WTC11 (cell line): ENCODE results near the gene HPCA. TPM values are rescaled to one million over a fixed set of nuclear protein-coding genes. Genes with fewer than 3 reads are reported as not detected.
A peak's percentile ranks its signal among the peaks of the same experiment; 100 is the strongest.

Experiments used
- ATAC-seq: fragments of 200-7000 bp; cut with Tn5 transposase; 2 replicates; pipeline ENCODE4 v1.10.0; 2021; ENCODE audit warnings: mild to moderate bottlenecking, moderate library complexity
- CTCF ChIA-PET: fragments of 300-600 bp; sonication (Branson Sonifier 250); formaldehyde crosslinking; loops from one replicate; lab custom pipeline; 2021; ENCODE audit warnings: antibody characterized with exemption; lab: Charles Lee
- POLR2A ChIA-PET: fragments of 350-600 bp; sonication (Branson Sonifier 250); formaldehyde crosslinking; loops from one replicate; lab custom pipeline; 2021; ENCODE audit warnings: antibody characterized with exemption; lab: Charles Lee
- DNase-seq: peaks from one replicate; pipeline ENCODE4 v3.0.0; 2021; ENCODE audit warnings: low spot score
- H3K27ac Mint-ChIP-seq: 2 replicates; pipeline ENCODE4 v1.8.0; 2021; ENCODE audit warnings: mixed read lengths
- H3K27me3 Mint-ChIP-seq: 2 replicates; pipeline ENCODE4 v1.8.0; 2021; ENCODE audit warnings: low read depth, mild to moderate bottlenecking, moderate library complexity, mixed read lengths
- H3K36me3 Mint-ChIP-seq: 2 replicates; pipeline ENCODE4 v1.8.0; 2021; ENCODE audit warnings: mixed read lengths
- H3K4me1 Mint-ChIP-seq: 2 replicates; pipeline ENCODE4 v1.8.0; 2022; ENCODE audit warnings: mixed read lengths
- H3K4me3 Mint-ChIP-seq: 2 replicates; pipeline ENCODE4 v1.8.0; 2021; ENCODE audit warnings: mild to moderate bottlenecking, moderate library complexity, mixed read lengths
- H3K9me3 Mint-ChIP-seq: 2 replicates; pipeline ENCODE4 v1.8.0; 2021; ENCODE audit warnings: mixed read lengths
- AFF4 ChIP-seq: sonication (generic); formaldehyde crosslinking; IDR thresholded peaks from 2 replicates; pipeline ENCODE4 v1.8.1; 2023; ENCODE audit warnings: mild to moderate bottlenecking, missing genetic modification reagents, borderline replicate concordance
- ATF3 ChIP-seq: sonication (generic); formaldehyde crosslinking; conservative IDR thresholded peaks from 2 replicates; pipeline ENCODE4 v1.8.1; 2022; ENCODE audit warnings: mild to moderate bottlenecking, missing genetic modification reagents
- E2F5 ChIP-seq: sonication (generic); formaldehyde crosslinking; IDR thresholded peaks from 2 replicates; pipeline ENCODE4 v1.8.1; 2022; ENCODE audit warnings: mild to moderate bottlenecking, moderate library complexity, missing genetic modification reagents
- ERG ChIP-seq: fragments of 250-450 bp; sonication (Bioruptor Pico); IDR thresholded peaks from 2 replicates; pipeline ENCODE4 v1.8.0; 2021; ENCODE audit warnings: mild to moderate bottlenecking
- ETV6 ChIP-seq: sonication (generic); formaldehyde crosslinking; IDR thresholded peaks from 2 replicates; pipeline ENCODE4 v1.8.1; 2022; ENCODE audit warnings: mild to moderate bottlenecking, missing genetic modification reagents
- GRHL2 ChIP-seq: fragments of 250-450 bp; sonication (Bioruptor Pico); IDR thresholded peaks from 2 replicates; pipeline ENCODE4 v1.8.0; 2022; ENCODE audit warnings: mild to moderate bottlenecking, moderate library complexity; ENCODE audit not compliant: insufficient replicate concordance, severe bottlenecking
- JAZF1 ChIP-seq: fragments of 250-450 bp; sonication (Bioruptor Pico); IDR thresholded peaks from 2 replicates; pipeline ENCODE4 v1.9.0; 2021; ENCODE audit warnings: moderate library complexity, mild to moderate bottlenecking, inconsistent platforms
- MXD4 ChIP-seq: fragments of 250-450 bp; sonication (Bioruptor Pico); IDR thresholded peaks from 2 replicates; pipeline ENCODE4 v1.8.0; 2021; ENCODE audit warnings: mild to moderate bottlenecking, moderate library complexity, borderline replicate concordance
- NR1H2 ChIP-seq: sonication (generic); formaldehyde crosslinking; IDR thresholded peaks from 2 replicates; pipeline ENCODE4 v1.9.0; 2021; ENCODE audit warnings: mild to moderate bottlenecking, moderate library complexity, missing genetic modification reagents
- PREB ChIP-seq: sonication (generic); formaldehyde crosslinking; IDR thresholded peaks from 2 replicates; pipeline ENCODE4 v1.8.1; 2022; ENCODE audit warnings: mild to moderate bottlenecking, missing genetic modification reagents, moderate library complexity, borderline replicate concordance
- SMAD4 ChIP-seq: sonication (generic); formaldehyde crosslinking; IDR thresholded peaks from 2 replicates; pipeline ENCODE4 v1.8.0; 2022; ENCODE audit warnings: mild to moderate bottlenecking, missing genetic modification reagents
- USF1 ChIP-seq: sonication (generic); formaldehyde crosslinking; IDR thresholded peaks from 2 replicates; pipeline ENCODE4 v1.8.0; 2022; ENCODE audit warnings: mild to moderate bottlenecking, missing genetic modification reagents
- ZNF138 ChIP-seq: sonication (generic); formaldehyde crosslinking; conservative IDR thresholded peaks from 2 replicates; pipeline ENCODE4 v1.8.1; 2022; ENCODE audit warnings: mild to moderate bottlenecking, moderate library complexity, missing genetic modification reagents
- ZNF219 ChIP-seq: sonication (generic); formaldehyde crosslinking; IDR thresholded peaks from 2 replicates; pipeline ENCODE4 v1.8.0; 2023; ENCODE audit warnings: missing genetic modification reagents, mild to moderate bottlenecking, borderline replicate concordance
- ZNF263 ChIP-seq: sonication (generic); formaldehyde crosslinking; IDR thresholded peaks from 2 replicates; pipeline ENCODE4 v1.8.1; 2022; ENCODE audit warnings: low read depth, mild to moderate bottlenecking, moderate library complexity, missing genetic modification reagents
- ZNF416 ChIP-seq: fragments of 250-450 bp; sonication (Bioruptor Pico); IDR thresholded peaks from 2 replicates; pipeline ENCODE4 v1.9.0; 2021; ENCODE audit warnings: mild to moderate bottlenecking, inconsistent platforms
- total RNA-seq: library from RNA; stranded (reverse); gene quantifications from 3 replicates; pipeline ENCODE4 v1.2.3, GENCODE V29; 2021
- TF ChIP-seq, protein P1 (sequence below): sonication (generic); formaldehyde crosslinking; IDR thresholded peaks from 2 replicates; pipeline ENCODE4 v1.8.1; 2023; ENCODE audit warnings: mild to moderate bottlenecking, missing genetic modification reagents, moderate library complexity
- TF ChIP-seq, protein P2 (sequence below): sonication (generic); formaldehyde crosslinking; IDR thresholded peaks from 2 replicates; pipeline ENCODE4 v1.8.1; 2023; ENCODE audit warnings: mild to moderate bottlenecking, moderate library complexity, missing genetic modification reagents
- TF ChIP-seq, protein P3 (sequence below): sonication (generic); formaldehyde crosslinking; IDR thresholded peaks from 2 replicates; pipeline ENCODE4 v1.8.1; 2023; ENCODE audit warnings: mild to moderate bottlenecking, missing genetic modification reagents

Gene HPCA
- total RNA-seq, 1 experiment from 2014 or later = 1.9 TPM

DNA sequence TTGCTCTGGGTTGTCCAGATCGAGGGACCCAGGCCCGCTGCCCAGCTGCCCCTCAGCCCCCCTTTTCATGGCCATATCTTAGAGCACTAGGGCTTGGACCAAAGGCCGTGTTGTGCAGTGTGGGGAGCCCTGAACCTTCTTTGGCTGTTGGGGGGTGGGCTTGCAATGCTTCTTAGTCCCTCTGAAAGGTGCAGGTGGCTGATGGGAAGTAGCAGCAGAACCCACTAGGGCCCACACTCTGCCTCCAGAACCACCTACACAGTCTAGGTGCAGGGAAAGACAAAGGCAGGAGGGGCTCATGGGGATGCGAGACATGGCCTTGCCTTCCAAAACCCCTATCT lies 2.3 kb upstream of the HPCA start:
- H3K4me1 Mint-ChIP-seq = peaks cover 12% of the 10 kb centered on the region
- ATAC-seq = no peak
- H3K27ac Mint-ChIP-seq = no peak overlapping the region
- no peak for TF ChIP-seq NR1H2 (CRISPR knock-in tag)
- no peak for TF ChIP-seq ZNF219 (CRISPR knock-in tag)
- TF ChIP-seq ATF3 = no peak
- TF ChIP-seq SMAD4 (CRISPR knock-in tag) = no peak
- no peak for TF ChIP-seq GRHL2 (CRISPR knock-in tag)
- no peak for TF ChIP-seq ERG (CRISPR knock-in tag)
- no peak for TF ChIP-seq MXD4 (CRISPR knock-in tag)
- TF ChIP-seq USF1 = no peak
- TF ChIP-seq, protein P1, sequence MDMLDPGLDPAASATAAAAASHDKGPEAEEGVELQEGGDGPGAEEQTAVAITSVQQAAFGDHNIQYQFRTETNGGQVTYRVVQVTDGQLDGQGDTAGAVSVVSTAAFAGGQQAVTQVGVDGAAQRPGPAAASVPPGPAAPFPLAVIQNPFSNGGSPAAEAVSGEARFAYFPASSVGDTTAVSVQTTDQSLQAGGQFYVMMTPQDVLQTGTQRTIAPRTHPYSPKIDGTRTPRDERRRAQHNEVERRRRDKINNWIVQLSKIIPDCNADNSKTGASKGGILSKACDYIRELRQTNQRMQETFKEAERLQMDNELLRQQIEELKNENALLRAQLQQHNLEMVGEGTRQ (CRISPR knock-in tag) = no peak
- TF ChIP-seq, protein P2, sequence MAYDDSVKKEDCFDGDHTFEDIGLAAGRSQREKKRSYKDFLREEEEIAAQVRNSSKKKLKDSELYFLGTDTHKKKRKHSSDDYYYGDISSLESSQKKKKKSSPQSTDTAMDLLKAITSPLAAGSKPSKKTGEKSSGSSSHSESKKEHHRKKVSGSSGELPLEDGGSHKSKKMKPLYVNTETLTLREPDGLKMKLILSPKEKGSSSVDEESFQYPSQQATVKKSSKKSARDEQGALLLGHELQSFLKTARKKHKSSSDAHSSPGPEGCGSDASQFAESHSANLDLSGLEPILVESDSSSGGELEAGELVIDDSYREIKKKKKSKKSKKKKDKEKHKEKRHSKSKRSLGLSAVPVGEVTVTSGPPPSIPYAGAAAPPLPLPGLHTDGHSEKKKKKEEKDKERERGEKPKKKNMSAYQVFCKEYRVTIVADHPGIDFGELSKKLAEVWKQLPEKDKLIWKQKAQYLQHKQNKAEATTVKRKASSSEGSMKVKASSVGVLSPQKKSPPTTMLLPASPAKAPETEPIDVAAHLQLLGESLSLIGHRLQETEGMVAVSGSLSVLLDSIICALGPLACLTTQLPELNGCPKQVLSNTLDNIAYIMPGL (CRISPR knock-in tag) = no peak
- no peak for DNase-seq
- ChIA-PET POLR2A (no interaction called here), CTCF (interaction anchor here (0.8 to 4.6 kb wide), 3 partner anchors 8 to 111 kb away, joined by 3 to 93 read pairs (median 3); no protein-coding TSS in a partner anchor)
- H3K9me3 Mint-ChIP-seq = no peaks in the 10 kb centered on the region
- peaks cover 51% of the 10 kb centered on the region for H3K27me3 Mint-ChIP-seq
- H3K36me3 Mint-ChIP-seq = no peaks in the 10 kb centered on the region
- H3K4me3 Mint-ChIP-seq = no peak overlapping the region

DNA sequence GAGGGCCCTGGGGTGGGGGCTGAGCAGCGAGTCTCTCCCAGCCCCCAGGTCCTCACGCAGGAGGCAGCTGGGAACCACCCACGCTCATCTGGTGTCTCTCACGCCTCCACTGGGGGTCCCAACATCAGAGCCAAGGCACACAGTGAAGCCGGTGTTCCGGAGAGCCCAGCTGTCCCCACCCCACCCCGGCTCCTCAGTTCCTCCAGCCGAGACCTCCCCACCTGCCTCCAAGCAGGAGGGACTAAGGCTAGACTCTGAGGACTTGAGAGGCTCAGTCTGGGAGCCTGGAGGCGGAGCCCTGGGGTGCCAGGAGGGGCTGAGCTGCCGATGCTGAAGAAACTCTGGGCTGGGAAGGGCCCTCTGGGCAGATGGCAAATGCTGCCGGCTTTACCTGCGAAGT lies 1.6 kb upstream of the HPCA start:
- Mint-ChIP-seq H3K27me3 (peaks cover 59% of the 10 kb centered on the region), H3K27ac (no peak overlapping the region), H3K4me3 (no peak overlapping the region), H3K9me3 (no peaks in the 10 kb centered on the region), H3K4me1 (peaks cover 12% of the 10 kb centered on the region), H3K36me3 (no peaks in the 10 kb centered on the region)
- ChIA-PET POLR2A (no interaction called here), CTCF (interaction anchor here (0.8 to 4.6 kb wide), 5 partner anchors 8 to 365 kb away, joined by 3 to 93 read pairs (median 3); partner anchors contain the start of gene FNDC5)
- TF ChIP-seq JAZF1 (CRISPR knock-in tag) = no peak
- no peak for TF ChIP-seq ZNF263 (CRISPR knock-in tag)
- ATAC-seq = no peak
- DNase-seq = no peak

GRCh38 chr1:32885676-32886003 lies 651 bp upstream of the HPCA start:
- Mint-ChIP-seq H3K4me1 (peaks cover 12% of the 10 kb centered on the region), H3K36me3 (no peaks in the 10 kb centered on the region), H3K27me3 (peaks cover 68% of the 10 kb centered on the region), H3K4me3 (peak overlapping the region; percentile 65), H3K9me3 (no peaks in the 10 kb centered on the region), H3K27ac (no peak overlapping the region)
- CTCF ChIA-PET = interaction anchor here (0.5 to 4.6 kb wide), 7 partner anchors 10 to 365 kb away, joined by 3 to 93 read pairs (median 12); partner anchors contain the start of genes AZIN2 and FNDC5
- ATAC-seq = no peak
- POLR2A ChIA-PET = interaction anchor here (0.9 to 1.4 kb wide), 2 partner anchors 9 to 16 kb away, joined by 3 read pairs; no protein-coding TSS in a partner anchor
- DNase-seq = no peak
- no peak for TF ChIP-seq ZNF416 (CRISPR knock-in tag)
- TF ChIP-seq, protein P3, sequence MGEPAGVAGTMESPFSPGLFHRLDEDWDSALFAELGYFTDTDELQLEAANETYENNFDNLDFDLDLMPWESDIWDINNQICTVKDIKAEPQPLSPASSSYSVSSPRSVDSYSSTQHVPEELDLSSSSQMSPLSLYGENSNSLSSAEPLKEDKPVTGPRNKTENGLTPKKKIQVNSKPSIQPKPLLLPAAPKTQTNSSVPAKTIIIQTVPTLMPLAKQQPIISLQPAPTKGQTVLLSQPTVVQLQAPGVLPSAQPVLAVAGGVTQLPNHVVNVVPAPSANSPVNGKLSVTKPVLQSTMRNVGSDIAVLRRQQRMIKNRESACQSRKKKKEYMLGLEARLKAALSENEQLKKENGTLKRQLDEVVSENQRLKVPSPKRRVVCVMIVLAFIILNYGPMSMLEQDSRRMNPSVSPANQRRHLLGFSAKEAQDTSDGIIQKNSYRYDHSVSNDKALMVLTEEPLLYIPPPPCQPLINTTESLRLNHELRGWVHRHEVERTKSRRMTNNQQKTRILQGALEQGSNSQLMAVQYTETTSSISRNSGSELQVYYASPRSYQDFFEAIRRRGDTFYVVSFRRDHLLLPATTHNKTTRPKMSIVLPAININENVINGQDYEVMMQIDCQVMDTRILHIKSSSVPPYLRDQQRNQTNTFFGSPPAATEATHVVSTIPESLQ (CRISPR knock-in tag) = no peak
- no peak for TF ChIP-seq ETV6 (CRISPR knock-in tag)
- no peak for TF ChIP-seq E2F5 (CRISPR knock-in tag)
- no peak for TF ChIP-seq PREB (CRISPR knock-in tag)
- no peak for TF ChIP-seq AFF4 (CRISPR knock-in tag)
- no peak for TF ChIP-seq ZNF138
- no peak for TF ChIP-seq JAZF1 (CRISPR knock-in tag)
